Heart left ventricle (tissue), 16 donors: ENCODE results near the gene PELI3. TPM values are rescaled to one million over a fixed set of nuclear protein-coding genes. Genes with fewer than 3 reads are reported as not detected.

Source experiments
- ATAC-seq, 4 donors: fragments of 200-7000 bp; cut with Tn5 transposase; one replicate each; pipeline ENCODE4 v1.9.1; 2020 to 2022; ENCODE audit warnings: moderate library complexity in 4 of 4, mild to moderate bottlenecking in 3 of 4, moderate number of reproducible peaks in 1 of 4
- DNase-seq, 5 donors: peaks; one replicate each; pipeline ENCODE4 v3.0.0-alpha.2; 2020
- H3K27ac ChIP-seq, 12 donors: fragments of 200-600 bp; sonication (generic) in 4 of 12; one replicate each; pipeline versions ENCODE4 v1.5.0 to v1.8.0; 2016 to 2022; ENCODE audit warnings: mild to moderate bottlenecking in 2 of 12
- H3K27me3 ChIP-seq, 9 donors: fragments of 200-600 bp; sonication (generic) in 2 of 9; one replicate each; pipeline versions ENCODE4 v1.5.1 to v1.8.0; 2016 to 2022; ENCODE audit warnings: mild to moderate bottlenecking in 3 of 9
- H3K36me3 ChIP-seq, 9 donors: fragments of 200-600 bp; sonication (generic) in 2 of 9; one replicate each; pipeline versions ENCODE4 v1.5.0 to v1.8.0; 2018 to 2022; ENCODE audit warnings: mild to moderate bottlenecking in 2 of 9
- H3K4me1 ChIP-seq, 12 donors: fragments of 200-600 bp; sonication (generic) in 4 of 12; one replicate each; pipeline versions ENCODE4 v1.5.0 to v1.8.0; 2016 to 2022; ENCODE audit warnings: mild to moderate bottlenecking in 3 of 12
- H3K4me3 ChIP-seq, 12 donors: fragments of 200-600 bp; sonication (generic) in 4 of 12; one replicate each; pipeline versions ENCODE4 v1.5.0 to v1.8.0; 2017 to 2022; ENCODE audit warnings: mild to moderate bottlenecking in 9 of 12, moderate library complexity in 4 of 12
- H3K9me3 ChIP-seq, 12 donors: fragments of 200-600 bp; sonication (generic) in 4 of 12; one replicate each; pipeline versions ENCODE4 v1.5.0 to v1.8.0; 2016 to 2022; ENCODE audit warnings: mild to moderate bottlenecking in 1 of 12
- CTCF ChIP-seq, 12 donors: fragments of 200-600 bp; sonication (generic) in 4 of 12; IDR thresholded peaks; one replicate each; pipeline versions ENCODE4 v1.5.0 to v1.8.0; 2018 to 2022; ENCODE audit warnings: antibody characterized with exemption in 12 of 12, mild to moderate bottlenecking in 5 of 12
- POLR2A ChIP-seq, 2 donors: fragments of 450-650 bp; IDR thresholded peaks; one replicate each; pipeline ENCODE4 v1.6.1; 2017; ENCODE audit warnings: antibody characterized with exemption in 2 of 2, mild to moderate bottlenecking in 2 of 2, moderate library complexity in 2 of 2
- WGBS, 4 donors: extraction: QIAGEN DNeasy Blood & Tissue Kit in 2 of 4; methylation state at CpG; one replicate each; pipeline versions ENCODE4 v1.1.5 to v1.1.7; 2013 to 2018; 5-methylcytosine and 5-hydroxymethylcytosine counted together
- intact Hi-C, 10 donors: fragments of 100-400 bp; cut with DNase I; formaldehyde crosslinking; loops; one replicate each; pipeline versions ENCODE4 v1.11.1 to v1.14.2; 2022
- polyA plus RNA-seq, 2 donors: library from polyadenylated mRNA; stranded (reverse); fragments of 200-250 nt; gene quantifications; one replicate each; pipeline ENCODE4 v1.2.3, GENCODE V29; 2013
- total RNA-seq, 9 donors: library from RNA; depleted of rRNA in 2 of 9; stranded (reverse); fragments of >200 nt in 2 of 9; fragmentation: NEBNext Ultra II Directional in 3 of 9; extraction: Animal tissue kit (Norgen Biotek cat#: 25700) in 3 of 9; gene quantifications; one replicate each; pipeline versions ENCODE4 v1.1.0 to v1.2.4, GENCODE V29; 2016 to 2023
- donor health status: ischemic (EF 13 %, LVEDD 7.1; RV severe dilation, severe dysfunction).
- donor health status: healthy with polysubstance abuse.
- donor health status: DM: no; HTN: yes; CAD: no.
- donor health status: DM: no; HTN: no; CAD: no.
- donor health status: ischemic (EF 25% LVEDD 6.9; RV normal size, moderate dysfunction).
- donor health status: ischemic (EF 25% LVEDD 5.7; RV mildly dilated, moderate dysfunction).
- donor health status: healthy.
- donor health status: DM: yes; HTN: yes; CAD: no.
- donor health status: ischemic (EF 35%, LVEDD 5.7; RV mildly dilated, moderate dysfunction).
- donor health status: nonischemic (EF 11% LVEDD 7.7; RV severe dilation, severe dysfunction).
- donor health status: DM: yes; HTN: yes; CAD: no.
- donor health status: PGD.
- donor health status: ischemic (EF 29% LVEDD 5.4; RV normal size, mild dysfunction).
- donor health status: nonischemic (EF 23%, LVEDD 6.1; RV moderate dilation, normal function).

PELI3 gene
- total and polyA plus RNA-seq, 11 donors, result 5.8 to 26.2 (median 8.0) TPM

- Histone ChIP-seq H3K27ac (no peak overlapping the region), H3K27me3 (no peaks in the 10 kb centered on the region), H3K9me3 (no peaks in the 10 kb centered on the region), H3K36me3 (peaks cover 0 to 32% (median 6%) of the 10 kb centered on the region in 9 donors), H3K4me1 (peaks cover 0 to 8% (median 3%) of the 10 kb centered on the region in 12 donors), H3K4me3 (no peak overlapping the region)
- WGBS, 4 donors, result 43 to 94% (median 89%) methylated on average over 1 of the region's 1 CpG
- DNase-seq (no peak), ATAC-seq (no peak)
- TF ChIP-seq CTCF (IDR thresholded peaks at IDR 0.05) (no peak), POLR2A (IDR thresholded peaks at IDR 0.05) (no peak)
- intact Hi-C loops, result no loop called here
Observed at GRCh38 chr11:66505276-66505816, 38.6 kb downstream of the PELI3 start.

- DNase-seq (no peak), ATAC-seq (peak in 2 of 4 donors; percentile 33 to 36)
- peak overlapping the region in 1 of 12 donors; percentile 13 for H3K27ac ChIP-seq
- no peak for TF ChIP-seq POLR2A (IDR thresholded peaks at IDR 0.05)
- no peak for TF ChIP-seq CTCF (IDR thresholded peaks at IDR 0.05)
- 50 to 65% (median 55%) methylated on average over 7 of the region's 7 CpGs for WGBS, 4 donors
- H3K4me1 ChIP-seq, result peaks cover 0 to 18% (median 12%) of the 10 kb centered on the region in 12 donors
- intact Hi-C loops, result no loop called here
- no peak overlapping the region for H3K4me3 ChIP-seq
- no peaks in the 10 kb centered on the region for H3K27me3 ChIP-seq
- H3K36me3 ChIP-seq, result peaks cover 0 to 30% (median 9%) of the 10 kb centered on the region in 9 donors
- H3K9me3 ChIP-seq, result no peaks in the 10 kb centered on the region
Observed at GRCh38 chr11:66509131-66509561, 42.4 kb downstream of the PELI3 start.

- 0 to 3% (median 1%) methylated on average over 8 to 31 of the region's 31 CpGs for WGBS, 4 donors
- Histone ChIP-seq H3K9me3 (no peaks in the 10 kb centered on the region), H3K4me3 (peak within 1 kb of the TSS; percentile 55 to 97 (median 84)), H3K36me3 (peaks cover 0 to 35% (median 11%) of the 10 kb centered on the region in 9 donors), H3K27ac (peak within 1 kb of the TSS in 11 of 12 donors; percentile 10 to 72 (median 63)), H3K4me1 (peaks cover 0 to 18% (median 12%) of the 10 kb centered on the region in 12 donors), H3K27me3 (no peaks in the 10 kb centered on the region)
- ATAC-seq (peak; percentile 93 to 98 (median 97)), DNase-seq (peak; percentile 88 to 92 (median 90))
- intact Hi-C loops, result loop anchor here in 1 of 10 donors (2.0 kb wide), 1 partner anchor 30 kb away; the partner anchor contains the start of gene DPP3
- TF ChIP-seq CTCF (IDR thresholded peaks at IDR 0.05), result peak in 1 of 12 donors; percentile 19
- TF ChIP-seq POLR2A (IDR thresholded peaks at IDR 0.05), result peak in 1 of 2 donors; percentile 40
Observed at GRCh38 chr11:66510271-66510989, 43.7 kb downstream of the PELI3 start, which contains the start of gene BBS1. Gene BBS1 (plus strand): TSS chr11:66510635. CDS start chr11:66510660, 25 bp downstream.

DNA sequence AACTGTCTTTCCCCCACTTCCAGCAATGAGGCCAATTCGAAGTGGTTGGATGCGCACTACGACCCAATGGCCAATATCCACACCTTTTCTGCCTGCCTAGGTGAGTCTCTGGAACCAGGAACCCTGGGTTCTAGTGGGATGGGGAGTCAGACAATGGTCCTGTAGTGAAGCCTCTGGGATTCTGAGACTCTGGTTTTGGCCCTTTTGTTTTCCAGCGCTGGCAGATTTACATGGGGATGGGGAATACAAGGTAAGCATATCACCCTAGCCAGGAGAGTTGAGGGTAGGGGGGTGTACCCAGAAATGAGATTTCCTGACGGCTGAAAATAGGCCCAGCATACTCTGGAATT, 44.3 kb downstream of the PELI3 start:
- 5 to 8% (median 6%) methylated on average over 5 of the region's 5 CpGs for WGBS, 4 donors
- no peaks in the 10 kb centered on the region for H3K9me3 ChIP-seq
- peaks cover 0 to 38% (median 16%) of the 10 kb centered on the region in 9 donors for H3K36me3 ChIP-seq
- H3K27me3 ChIP-seq, result no peaks in the 10 kb centered on the region
- ATAC-seq (peak in 1 of 4 donors; percentile 4), DNase-seq (no peak)
- peak overlapping the region in 6 of 12 donors; percentile 10 to 72 (median 65) for H3K27ac ChIP-seq
- TF ChIP-seq CTCF (IDR thresholded peaks at IDR 0.05) (no peak), POLR2A (IDR thresholded peaks at IDR 0.05) (no peak)
- peaks cover 0 to 18% (median 12%) of the 10 kb centered on the region in 12 donors for H3K4me1 ChIP-seq
- intact Hi-C loops, result loop anchor here in 1 of 10 donors (2.0 kb wide), 1 partner anchor 30 kb away; the partner anchor contains the start of gene DPP3
- H3K4me3 ChIP-seq, result peak overlapping the region; percentile 55 to 97 (median 84)
